GM04503 (cell line): Measurements from ENCODE around the gene ENOX1.

Source experiments
- DNase-seq: peaks from one replicate; pipeline ENCODE4 v3.0.0-alpha.2; 2012; ENCODE audit warnings: low read depth

ENOX1 gene

GRCh38 chr13:43245374-43245964 is 541.3 kb downstream of the ENOX1 start:
- DNase-seq = peak; percentile 74

- no peak for DNase-seq
Observed at GRCh38 chr13:43244481-43244880, 542.3 kb downstream of the ENOX1 start.

- no peak for DNase-seq
Observed at GRCh38 chr13:43243711-43244110, 543.1 kb downstream of the ENOX1 start.

DNA sequence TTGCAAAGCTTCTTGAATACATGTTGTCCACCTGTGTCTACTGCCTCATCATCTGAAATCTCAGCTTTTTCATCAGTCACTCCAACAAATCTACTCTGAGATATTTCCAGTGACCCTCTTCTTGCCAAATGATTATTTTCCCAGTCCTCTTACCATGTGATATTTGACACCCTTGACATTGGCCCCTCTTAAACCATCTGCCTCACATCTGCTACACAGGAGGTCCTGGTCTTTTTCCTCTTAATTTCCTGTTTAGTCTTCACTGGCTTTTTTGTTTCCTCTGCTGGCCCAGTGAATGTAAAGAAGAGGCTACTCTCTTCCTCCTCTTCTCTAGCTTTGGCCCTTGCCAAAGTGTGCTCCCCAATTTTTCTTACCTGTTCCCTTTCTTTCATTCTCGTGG is 544.7 kb downstream of the ENOX1 start:
- DNase-seq = no peak

DNA sequence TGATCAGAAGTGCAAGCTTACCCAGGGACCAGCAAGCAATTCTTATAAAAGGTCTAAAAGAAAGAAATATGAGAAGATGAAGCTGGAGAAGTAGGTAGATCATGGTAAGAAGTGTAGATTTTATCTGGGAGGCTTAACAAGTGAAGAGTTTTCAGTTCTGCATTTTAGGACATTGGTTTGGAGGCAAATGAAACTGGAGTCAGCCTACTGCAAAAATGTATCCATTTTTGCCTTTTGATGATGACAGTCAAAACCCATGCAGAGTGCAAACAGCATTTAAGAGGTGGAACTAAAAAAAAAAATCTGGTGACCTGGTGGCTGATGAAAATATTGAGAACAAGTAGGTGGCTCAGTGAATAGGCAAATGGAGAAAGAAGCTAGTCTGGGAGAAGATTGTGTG is 546.5 kb downstream of the ENOX1 start:
- DNase-seq = no peak

GRCh38 chr13:43239275-43239840 is 547.4 kb downstream of the ENOX1 start:
- no peak for DNase-seq

DNA sequence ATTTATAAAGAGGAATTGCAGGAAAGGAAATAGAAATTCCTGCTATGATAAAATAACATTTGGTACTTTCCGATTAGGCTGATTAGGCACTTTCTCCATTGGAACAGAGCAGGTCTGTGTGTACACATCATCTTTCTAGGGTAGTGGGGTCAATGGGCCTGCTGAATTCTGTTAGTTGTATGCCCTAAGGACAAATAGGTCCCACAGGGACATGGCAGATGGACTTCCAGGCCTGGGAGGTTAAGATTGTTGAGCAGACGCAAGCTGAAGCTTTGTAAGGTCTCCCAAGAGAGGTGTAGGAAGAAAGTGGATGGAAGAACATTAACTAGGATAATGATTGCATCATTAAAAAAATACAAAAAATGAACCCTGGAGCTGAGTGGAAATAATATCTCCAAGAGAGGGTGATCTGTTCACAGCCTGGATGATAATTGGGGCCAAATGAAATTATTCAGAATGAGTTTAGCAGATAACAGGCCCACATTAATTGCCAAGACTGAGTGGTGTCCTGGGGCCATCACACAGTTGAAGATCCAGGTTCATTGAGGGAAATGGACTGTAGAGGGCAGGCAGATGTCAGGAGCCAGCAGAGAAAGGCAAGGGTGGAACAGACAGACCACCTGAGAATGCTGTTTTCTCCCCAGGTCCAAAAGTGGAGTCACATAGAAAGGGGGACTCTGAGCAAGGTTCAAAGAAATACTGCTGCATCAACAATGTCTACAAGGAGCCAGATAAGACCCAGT is 548.3 kb downstream of the ENOX1 start:
- no peak for DNase-seq

DNA sequence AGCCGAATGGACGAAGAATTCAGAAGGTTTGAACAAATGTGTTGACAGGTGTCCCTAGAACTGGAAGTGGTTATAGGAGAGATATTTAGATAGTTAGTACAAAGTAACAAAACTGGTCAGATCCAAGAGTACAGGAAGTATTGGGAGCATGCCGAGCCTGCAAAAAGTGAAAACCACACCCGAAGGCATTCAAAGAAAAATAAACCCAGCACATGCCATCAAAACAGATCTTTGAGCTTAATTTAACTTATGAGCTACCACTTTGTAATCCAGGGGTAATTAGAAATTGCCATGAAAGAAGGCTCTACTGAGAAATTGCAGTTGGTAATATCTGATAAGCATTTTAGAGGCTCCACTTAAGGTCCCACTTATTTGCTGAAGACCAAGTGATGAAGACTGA is 549.2 kb downstream of the ENOX1 start:
- DNase-seq = no peak

DNA sequence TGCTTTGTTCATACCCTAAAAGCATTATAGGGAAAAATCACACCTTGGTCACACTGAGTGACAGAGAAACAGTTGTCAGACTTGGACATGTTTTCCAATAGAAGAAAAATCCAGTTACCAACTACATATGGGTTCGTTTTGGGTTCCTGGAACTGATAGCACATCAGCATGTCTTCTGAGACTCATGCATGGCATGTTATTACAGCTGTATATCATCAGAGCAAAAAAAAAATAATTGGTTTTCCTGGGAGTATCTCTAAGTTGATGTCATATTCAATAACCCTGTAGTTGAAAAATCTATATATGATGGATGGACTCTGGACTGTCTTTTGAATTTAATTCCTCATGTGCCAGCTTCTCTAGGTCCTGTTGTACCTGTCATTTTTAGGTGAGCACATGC is 551.7 kb downstream of the ENOX1 start:
- DNase-seq = no peak

DNA sequence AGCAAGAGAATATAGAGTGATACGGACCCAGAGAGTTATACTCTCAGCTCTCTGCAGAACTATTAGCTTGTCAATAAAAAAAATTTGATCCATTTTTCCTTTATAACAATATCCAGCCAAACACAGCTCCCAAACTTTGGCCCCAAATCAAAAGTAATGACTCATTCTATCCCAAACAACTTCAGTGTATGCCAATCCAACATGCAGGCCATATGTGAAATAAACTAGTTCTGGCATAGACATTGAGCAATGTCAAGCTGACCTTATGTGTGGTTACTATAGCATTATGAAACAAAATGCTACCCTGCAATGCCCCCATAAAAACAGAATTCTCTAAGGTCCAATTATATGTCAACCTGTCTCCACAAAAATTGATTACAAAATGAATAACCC is 553.9 kb downstream of the ENOX1 start:
- DNase-seq = peak; percentile 44

DNA sequence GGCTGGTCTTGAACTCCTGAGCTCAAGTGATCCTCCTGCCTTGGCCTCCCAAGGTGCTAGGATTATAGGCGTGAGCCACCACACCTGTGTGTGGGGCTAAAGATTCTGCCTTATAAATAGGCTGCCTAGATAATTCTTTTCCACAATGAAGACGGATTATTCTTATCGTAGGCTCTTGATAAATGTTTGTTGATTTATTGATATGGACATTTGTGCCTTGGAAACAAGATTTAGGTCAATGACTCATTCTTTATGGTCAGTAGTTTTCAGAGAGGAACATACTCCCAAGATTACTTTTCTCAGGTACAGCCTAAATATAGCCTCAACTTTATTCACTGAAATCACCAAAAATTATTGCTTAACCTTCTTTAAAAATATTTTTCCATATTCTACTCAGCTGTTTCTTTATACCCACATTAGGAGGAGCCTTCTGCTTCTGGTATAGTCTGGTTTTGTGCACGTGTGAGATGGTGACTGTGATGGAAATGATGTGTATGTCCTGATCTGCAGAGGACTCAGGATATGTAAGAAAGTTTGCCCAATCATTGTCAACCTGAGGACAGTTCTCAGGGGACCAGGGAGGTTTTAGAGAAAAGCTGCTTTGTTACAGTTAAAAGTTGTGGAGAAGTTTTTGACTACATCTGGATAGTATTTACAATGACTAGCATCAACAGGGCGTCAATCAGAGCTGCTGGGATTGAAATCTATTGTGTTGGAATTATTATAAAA is 554.5 kb downstream of the ENOX1 start:
- no peak for DNase-seq

DNA sequence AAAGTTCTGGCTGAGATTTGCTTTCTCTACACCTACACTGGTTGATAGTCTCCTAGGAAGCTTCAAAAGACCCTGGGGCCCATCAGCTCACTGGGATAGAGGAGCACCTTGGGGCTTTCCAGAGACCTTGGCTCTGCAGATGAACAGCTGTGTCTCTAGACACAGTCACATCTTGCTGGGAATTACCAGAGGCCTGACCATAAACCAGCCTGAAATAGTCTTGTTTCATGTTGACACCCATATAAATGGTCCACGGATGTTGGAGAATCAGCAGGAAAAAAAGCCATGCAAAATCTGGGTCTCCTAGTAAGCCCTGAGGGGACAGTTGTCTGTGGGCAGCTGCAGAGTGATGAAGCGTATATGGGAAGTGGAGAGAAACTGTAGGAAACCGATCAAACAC is 555.8 kb downstream of the ENOX1 start:
- DNase-seq = no peak

- no peak for DNase-seq
Observed at GRCh38 chr13:43229506-43229905, 557.3 kb downstream of the ENOX1 start.

- no peak for DNase-seq
Observed at GRCh38 chr13:43227721-43228120, 559.1 kb downstream of the ENOX1 start.

GRCh38 chr13:43223216-43223615 is 563.6 kb downstream of the ENOX1 start:
- no peak for DNase-seq

DNA sequence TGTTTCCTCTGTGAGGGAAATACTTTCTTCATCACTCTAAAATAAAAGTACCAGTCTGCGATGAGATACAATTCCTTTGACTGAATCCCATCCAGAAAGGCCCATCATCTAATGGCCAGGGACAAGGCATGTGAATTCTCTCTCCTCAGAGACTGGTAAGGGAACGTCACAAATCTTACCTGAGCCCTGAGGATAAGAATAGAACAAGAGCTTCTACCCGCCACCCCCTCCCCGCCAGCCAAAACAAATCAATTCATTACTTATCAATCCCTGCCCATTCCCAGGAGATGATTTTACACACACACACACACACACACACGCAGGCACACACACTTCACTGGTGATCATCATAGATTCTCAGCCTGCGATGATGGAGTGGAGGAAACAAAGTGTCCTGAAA is 564.7 kb downstream of the ENOX1 start:
- DNase-seq = no peak

- no peak for DNase-seq
Observed at GRCh38 chr13:43221611-43222010, 565.2 kb downstream of the ENOX1 start.

GRCh38 chr13:43220873-43221595 is 565.7 kb downstream of the ENOX1 start:
- no peak for DNase-seq

DNA sequence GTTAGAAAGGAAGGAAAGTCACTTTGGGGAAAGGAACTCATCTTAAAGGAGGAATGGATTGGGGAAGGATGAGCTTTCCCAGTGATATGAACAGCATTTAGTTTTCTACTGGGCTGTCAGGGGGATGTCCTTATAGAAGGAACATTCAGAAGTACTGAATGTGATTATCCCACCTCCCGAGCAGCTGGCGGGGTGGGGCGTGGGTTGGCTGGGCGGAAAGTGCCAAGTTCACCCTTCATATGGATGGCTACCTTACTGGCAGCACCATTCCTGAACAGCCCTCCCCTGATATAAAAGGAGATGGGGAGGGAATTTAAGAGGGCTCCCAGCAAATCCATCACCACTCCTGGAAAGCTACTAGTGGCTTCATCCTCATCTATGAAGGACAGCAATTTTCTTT is 572.6 kb downstream of the ENOX1 start:
- no peak for DNase-seq

DNA sequence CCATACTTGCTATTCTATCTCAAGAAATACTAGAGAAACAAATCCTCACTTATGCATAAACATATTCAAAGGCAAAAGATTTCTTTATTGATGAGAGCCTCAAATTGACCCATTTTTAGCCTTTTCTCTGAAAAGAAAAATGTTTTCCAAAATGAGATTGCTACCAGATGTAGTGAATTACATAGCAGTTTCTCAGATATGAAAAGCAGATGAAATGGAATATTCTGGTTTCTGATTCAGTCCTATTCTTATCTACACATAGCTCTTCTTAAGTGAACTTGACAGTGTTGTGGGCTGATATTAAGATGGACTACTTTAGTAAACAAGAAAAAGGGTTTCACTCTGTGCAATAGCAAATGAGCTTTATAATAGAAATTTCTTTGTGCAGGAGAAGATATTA is 579.9 kb downstream of the ENOX1 start:
- no peak for DNase-seq

DNA sequence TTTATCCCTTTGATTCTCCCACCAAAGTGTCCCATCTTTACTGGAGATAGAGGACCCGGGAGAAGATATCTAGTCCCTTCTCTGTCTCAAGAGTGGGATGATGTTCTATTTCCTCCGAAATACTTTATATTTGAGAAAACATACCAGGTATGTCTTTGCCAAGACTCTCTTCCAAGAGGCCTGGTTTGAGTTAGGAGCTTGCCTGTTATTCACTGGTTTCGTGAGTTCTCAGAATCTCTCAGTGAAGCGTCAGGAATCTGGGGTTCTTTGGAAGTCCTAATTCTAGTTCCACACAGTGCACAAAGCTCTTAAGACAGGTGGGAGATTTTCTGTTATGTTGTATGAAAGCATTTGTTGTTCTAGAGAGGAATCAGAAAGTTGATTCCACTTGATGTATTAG is 581.4 kb downstream of the ENOX1 start:
- DNase-seq = no peak

- no peak for DNase-seq
Observed at GRCh38 chr13:43204591-43204990, 582.2 kb downstream of the ENOX1 start.
